SH-SY5Y (cell line): ENCODE measurements around the gene TNIK.

Source experiments
- GATA2 ChIP-seq: IDR thresholded peaks from 2 replicates; pipeline ENCODE4 v1.6.1; 2011; ENCODE audit warnings: mild to moderate bottlenecking, low read depth, low read length
- GATA3 ChIP-seq: IDR thresholded peaks from 2 replicates; pipeline ENCODE4 v1.6.1; 2011; ENCODE audit warnings: low read depth, mild to moderate bottlenecking, low read length, moderate library complexity

DNA sequence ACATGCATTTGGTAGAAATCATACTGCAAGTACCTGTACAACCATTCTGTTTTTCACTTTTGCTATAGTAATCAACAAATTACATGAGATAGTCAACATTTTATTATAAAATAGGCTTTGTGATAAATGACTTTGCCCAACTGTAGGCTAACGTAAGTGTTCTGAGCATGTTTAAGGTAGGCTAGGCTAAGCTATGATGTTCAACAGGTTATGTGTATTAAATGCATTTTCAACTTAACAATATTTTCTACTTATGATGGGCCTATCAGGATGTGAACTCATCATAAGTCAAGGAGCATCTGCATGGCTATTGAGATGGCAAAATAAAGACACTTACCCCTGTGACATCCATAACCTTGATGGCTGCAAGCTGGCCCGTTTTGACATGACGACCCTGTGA, 232.4 kb downstream of the TNIK start:
- no peak for TF ChIP-seq GATA3
- no peak for TF ChIP-seq GATA2
